IPS-15b (cell line): ENCODE measurements around the gene MYO6.

ENCODE experiments used
- H3K27me3 ChIP-seq: one replicate; pipeline ENCODE4 v1.6.1; 2013; ENCODE audit warnings: low read length; ENCODE audit not compliant: control insufficient read depth, insufficient read depth
- H3K36me3 ChIP-seq: one replicate; pipeline ENCODE4 v1.6.1; 2013; ENCODE audit warnings: low read length; ENCODE audit not compliant: control insufficient read depth, insufficient read depth
- H3K4me1 ChIP-seq: one replicate; pipeline ENCODE4 v1.6.1; 2013; ENCODE audit warnings: mild to moderate bottlenecking, low read length; ENCODE audit not compliant: control insufficient read depth, insufficient read depth
- H3K4me3 ChIP-seq: one replicate; pipeline ENCODE4 v1.5.1; 2013; ENCODE audit warnings: low read depth, low read length
- H3K9ac ChIP-seq: one replicate; pipeline ENCODE4 v1.6.1; 2013; ENCODE audit warnings: low read depth, mild to moderate bottlenecking, low read length
- H3K9me3 ChIP-seq: one replicate; pipeline ENCODE4 v1.6.1; 2013; ENCODE audit warnings: mild to moderate bottlenecking, low read length; ENCODE audit not compliant: control insufficient read depth, insufficient read depth

The MYO6 gene

DNA sequence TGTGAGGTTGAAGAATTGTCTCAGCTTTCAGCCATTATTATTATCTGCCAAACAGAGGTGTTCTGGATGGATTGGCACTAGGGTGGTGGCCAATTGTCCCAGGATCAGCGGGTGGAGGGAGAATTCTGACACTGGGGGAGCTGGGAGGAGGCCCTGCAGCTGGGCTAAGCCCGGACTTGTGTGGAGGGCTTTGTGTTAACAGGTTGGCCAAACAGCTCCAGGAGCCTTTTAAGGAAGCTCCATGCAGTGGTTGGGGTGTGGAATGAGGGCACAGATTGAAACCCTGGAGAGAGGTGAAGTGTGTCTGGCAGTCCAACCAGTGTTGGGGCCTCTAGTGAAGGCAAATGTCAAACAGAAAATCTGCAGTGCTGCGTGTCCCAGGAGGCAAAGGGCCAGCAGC is 187.6 kb downstream of the MYO6 start:
- peaks cover 10% of the 10 kb centered on the region for H3K4me1 ChIP-seq
- H3K9ac ChIP-seq, result no peak overlapping the region
- peaks cover 18% of the 10 kb centered on the region for H3K27me3 ChIP-seq
- H3K36me3 ChIP-seq, result no peaks in the 10 kb centered on the region
- H3K9me3 ChIP-seq, result no peaks in the 10 kb centered on the region
- H3K4me3 ChIP-seq, result no peak overlapping the region

DNA sequence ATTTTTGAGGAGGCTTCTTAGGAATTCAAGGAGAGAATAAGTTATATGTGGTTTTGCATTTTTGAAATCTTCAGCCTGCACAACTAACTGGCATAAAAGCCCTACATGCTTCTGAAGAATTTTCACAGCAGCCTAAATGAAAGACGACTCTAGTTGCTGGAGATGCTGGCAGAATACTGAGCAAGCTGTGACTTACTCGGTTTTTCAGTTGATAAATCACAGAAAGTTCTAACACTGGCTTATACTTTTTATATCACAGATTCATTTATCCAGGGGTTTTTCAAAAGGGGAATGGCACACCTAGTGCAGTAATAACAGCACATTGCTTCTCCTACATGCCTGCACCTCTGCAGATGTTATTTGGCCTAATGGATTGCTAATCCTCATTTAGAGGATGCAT is 188.8 kb downstream of the MYO6 start:
- Histone ChIP-seq H3K4me3 (no peak overlapping the region), H3K9me3 (no peaks in the 10 kb centered on the region), H3K4me1 (peaks cover 10% of the 10 kb centered on the region), H3K9ac (no peak overlapping the region), H3K36me3 (no peaks in the 10 kb centered on the region), H3K27me3 (peaks cover 27% of the 10 kb centered on the region)

DNA sequence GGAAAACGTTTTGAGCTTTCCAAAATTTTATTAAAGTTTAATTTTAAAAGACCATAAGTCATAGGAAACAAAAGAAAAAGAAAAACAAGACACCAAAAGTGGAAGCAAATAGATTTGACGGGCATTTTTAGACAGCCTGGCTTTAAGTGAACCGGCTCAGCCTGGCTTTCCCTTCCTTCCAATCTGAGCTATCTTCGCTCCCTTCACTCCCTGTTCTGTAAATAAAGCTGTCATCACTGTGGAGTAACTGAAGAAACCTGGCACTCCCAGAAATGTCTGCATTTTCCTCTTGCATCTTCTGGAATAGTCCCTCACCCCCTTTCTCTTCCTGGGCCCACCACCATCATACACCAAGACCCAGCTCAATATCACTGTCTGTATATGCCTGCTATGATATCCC is 191.5 kb downstream of the MYO6 start:
- Histone ChIP-seq H3K27me3 (peaks cover 36% of the 10 kb centered on the region), H3K4me3 (no peak overlapping the region), H3K9me3 (no peaks in the 10 kb centered on the region), H3K36me3 (no peaks in the 10 kb centered on the region), H3K4me1 (peaks cover 4% of the 10 kb centered on the region), H3K9ac (no peak overlapping the region)

DNA sequence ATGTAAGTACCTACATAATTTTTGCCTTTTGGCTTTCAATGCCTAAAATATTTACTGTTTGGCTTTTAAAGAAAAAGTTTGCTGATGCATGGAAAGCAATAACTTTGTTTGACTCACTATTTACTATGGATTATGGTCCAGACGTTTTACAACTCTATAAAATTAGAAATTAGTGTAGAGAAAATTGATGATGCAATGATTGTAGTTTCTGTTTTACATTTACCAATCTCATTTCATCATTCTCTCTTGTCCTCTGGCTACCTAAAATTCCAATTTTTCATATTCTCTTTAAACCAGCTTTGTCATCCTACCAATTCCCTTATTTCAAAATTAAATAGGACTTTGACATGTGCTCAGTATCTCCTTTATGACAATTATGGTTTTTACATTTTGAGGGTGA is 192.5 kb downstream of the MYO6 start:
- Histone ChIP-seq H3K9me3 (no peaks in the 10 kb centered on the region), H3K27me3 (peaks cover 27% of the 10 kb centered on the region), H3K9ac (no peak overlapping the region), H3K4me3 (no peak overlapping the region), H3K4me1 (no peaks in the 10 kb centered on the region), H3K36me3 (no peaks in the 10 kb centered on the region)

DNA sequence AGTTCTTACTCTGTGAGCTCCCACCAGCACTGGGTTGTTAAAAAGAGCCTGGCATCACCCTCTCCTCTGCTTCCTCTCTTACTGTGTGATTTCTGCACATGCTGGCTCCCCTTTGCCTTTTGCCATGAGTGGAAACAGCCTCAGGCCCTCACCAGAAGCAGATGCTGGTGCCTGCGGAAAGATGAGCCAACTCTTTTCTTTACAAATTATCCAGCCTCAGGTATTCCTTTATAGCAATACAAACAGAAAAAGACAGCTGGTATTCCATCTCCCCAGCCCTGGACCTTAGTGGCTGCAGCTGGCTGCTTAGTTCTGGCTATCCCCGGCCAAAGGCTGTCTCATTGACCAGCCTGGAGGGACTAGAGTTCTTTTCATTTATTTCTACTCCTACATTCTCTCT is 194.3 kb downstream of the MYO6 start:
- Histone ChIP-seq H3K4me3 (no peak overlapping the region), H3K27me3 (peaks cover 21% of the 10 kb centered on the region), H3K4me1 (peaks cover 3% of the 10 kb centered on the region), H3K36me3 (no peaks in the 10 kb centered on the region), H3K9ac (no peak overlapping the region), H3K9me3 (no peaks in the 10 kb centered on the region)

DNA sequence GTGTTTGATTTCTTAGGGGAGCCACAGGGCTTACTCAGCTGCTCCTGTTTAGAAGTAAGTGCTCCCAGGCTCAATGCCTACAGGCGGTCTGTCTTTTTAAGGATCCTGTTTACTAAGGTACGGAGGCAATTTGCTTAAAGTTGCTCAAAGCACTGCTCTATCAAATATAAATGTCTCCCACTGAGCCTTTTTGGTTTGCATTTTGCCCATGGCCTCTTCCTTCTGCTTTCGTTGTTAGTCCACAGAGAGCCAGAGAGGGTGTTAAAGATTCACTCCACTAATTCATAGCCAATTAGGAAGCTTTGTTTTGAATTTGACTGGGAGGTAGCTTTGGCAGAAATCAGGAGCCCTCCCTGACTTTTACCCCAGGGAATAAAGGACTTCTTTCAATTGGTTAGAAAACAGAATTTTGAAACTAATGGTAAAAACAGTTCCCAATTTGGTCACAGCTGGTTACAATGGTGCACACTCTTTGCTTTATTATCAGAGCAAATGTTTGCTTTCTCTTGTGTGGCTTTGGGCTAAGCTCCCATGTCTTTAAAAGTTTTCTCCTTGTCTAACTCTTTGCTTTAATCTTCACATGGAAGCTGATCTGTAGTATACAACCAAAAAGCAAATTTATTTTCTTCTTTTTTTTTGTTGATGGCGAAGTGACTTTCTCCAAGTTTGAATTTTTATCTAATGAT is 197.2 kb downstream of the MYO6 start:
- H3K9me3 ChIP-seq, result no peaks in the 10 kb centered on the region
- H3K4me1 ChIP-seq, result peaks cover 3% of the 10 kb centered on the region
- no peaks in the 10 kb centered on the region for H3K36me3 ChIP-seq
- peaks cover 21% of the 10 kb centered on the region for H3K27me3 ChIP-seq
- no peak overlapping the region for H3K4me3 ChIP-seq
- no peak overlapping the region for H3K9ac ChIP-seq

DNA sequence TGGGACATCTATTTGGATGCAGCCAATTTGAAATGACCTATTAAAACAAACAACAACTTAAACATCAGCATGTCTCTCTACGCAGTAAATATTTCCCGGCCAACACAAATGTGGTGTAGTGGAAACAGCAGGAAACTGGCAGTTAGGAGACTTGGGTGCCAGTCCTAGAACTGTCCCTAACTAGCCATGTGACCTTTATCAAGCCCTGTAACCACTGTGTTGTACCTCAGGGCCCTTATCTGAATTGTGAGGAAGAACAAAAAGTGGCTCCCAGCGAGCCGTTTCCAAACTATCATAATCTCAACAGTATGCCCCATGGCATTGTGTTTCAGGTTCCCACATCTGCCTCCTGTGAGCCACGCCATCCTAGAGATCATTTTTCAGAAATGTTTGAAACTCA is 198.9 kb downstream of the MYO6 start:
- no peak overlapping the region for H3K9ac ChIP-seq
- H3K9me3 ChIP-seq, result no peaks in the 10 kb centered on the region
- peaks cover 3% of the 10 kb centered on the region for H3K4me1 ChIP-seq
- H3K36me3 ChIP-seq, result no peaks in the 10 kb centered on the region
- peaks cover 11% of the 10 kb centered on the region for H3K27me3 ChIP-seq
- H3K4me3 ChIP-seq, result no peak overlapping the region

DNA sequence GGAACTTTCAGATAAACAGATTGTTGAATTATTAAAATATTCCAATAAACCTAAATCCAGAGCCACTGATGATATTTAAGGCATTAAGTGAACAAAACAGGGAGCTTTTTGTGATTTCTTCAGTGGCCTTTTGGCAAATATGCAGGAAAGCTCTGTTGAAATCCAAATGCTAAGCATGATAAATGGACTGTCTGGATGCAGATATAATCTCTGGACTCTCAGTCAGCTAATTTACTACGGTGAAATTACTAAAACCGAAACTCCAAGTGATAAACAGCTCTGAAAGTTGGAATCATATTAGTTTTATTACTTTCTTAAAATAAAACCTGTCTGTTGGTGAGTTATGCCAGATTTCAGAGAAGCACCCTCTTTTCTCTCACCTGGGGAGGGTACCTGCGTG is 203.1 kb downstream of the MYO6 start:
- H3K36me3 ChIP-seq, result no peaks in the 10 kb centered on the region

DNA sequence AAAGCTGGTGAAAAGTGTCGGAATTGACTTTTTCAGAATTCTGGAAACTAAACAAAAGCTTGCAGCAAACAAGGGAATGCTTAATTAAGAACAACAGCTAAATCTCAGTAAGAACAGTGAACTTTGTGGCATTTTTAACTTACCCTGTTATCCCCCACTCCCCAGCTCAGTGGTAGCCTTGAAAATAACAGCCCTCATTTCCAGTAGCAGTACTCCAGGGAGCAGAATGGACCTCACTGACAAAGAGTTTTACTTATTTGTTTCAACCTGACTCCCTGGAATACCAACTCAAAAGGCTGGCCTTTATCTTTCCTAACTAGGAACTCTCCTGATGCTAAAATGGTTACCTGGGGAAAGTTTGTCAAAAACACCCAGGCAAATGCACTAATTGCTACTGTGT is 214.5 kb downstream of the MYO6 start:
- Histone ChIP-seq H3K27me3 (no peaks in the 10 kb centered on the region), H3K36me3 (no peaks in the 10 kb centered on the region), H3K9me3 (no peaks in the 10 kb centered on the region), H3K4me1 (no peaks in the 10 kb centered on the region), H3K4me3 (no peak overlapping the region), H3K9ac (no peak overlapping the region)

More for the DNA sequence above, 203.1 kb downstream of the MYO6 start:
- no peaks in the 10 kb centered on the region for H3K27me3 ChIP-seq
- no peaks in the 10 kb centered on the region for H3K4me1 ChIP-seq
- H3K9me3 ChIP-seq, result no peaks in the 10 kb centered on the region
- H3K9ac ChIP-seq, result no peak overlapping the region
- H3K4me3 ChIP-seq, result no peak overlapping the region

DNA sequence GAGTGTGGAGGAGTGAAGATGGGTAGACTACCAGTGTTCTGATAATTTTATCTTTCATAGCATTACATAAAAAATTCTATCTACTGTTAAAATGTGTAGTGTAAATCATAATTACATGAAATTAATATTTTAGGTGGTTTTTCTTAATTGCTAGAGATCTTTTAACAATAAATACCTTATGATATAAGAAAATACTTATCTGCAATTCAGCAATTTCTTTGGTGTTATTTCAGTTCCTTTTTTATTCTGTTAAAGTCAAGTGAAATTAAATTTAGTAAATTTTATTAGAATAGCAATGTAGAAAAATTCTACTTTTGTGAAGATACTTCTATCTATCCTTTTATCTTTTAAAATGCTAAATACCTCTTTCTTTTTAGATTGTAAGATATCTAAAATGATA is 219.1 kb downstream of the MYO6 start:
- Histone ChIP-seq H3K27me3 (no peaks in the 10 kb centered on the region), H3K9ac (no peak overlapping the region), H3K4me3 (no peak overlapping the region), H3K9me3 (no peaks in the 10 kb centered on the region), H3K4me1 (no peaks in the 10 kb centered on the region), H3K36me3 (no peaks in the 10 kb centered on the region)
